Keratinocyte (primary cell): Measurements from ENCODE around the gene RELB. TPM values are rescaled to one million over a fixed set of nuclear protein-coding genes. Genes with fewer than 3 reads are reported as not detected.

Experiments
- DNase-seq: peaks from one replicate; pipeline ENCODE4 v3.0.0-alpha.2; 2011; ENCODE audit warnings: low read depth, missing footprints, low spot score
- FAIRE-seq: peaks from 2 replicates; lab custom pipeline; 2011; peaks lifted over from hg19 to GRCh38; lab: Jason Lieb, UNC
- H2AFZ ChIP-seq: 2 replicates; pipeline ENCODE4 v1.6.0; 2012; ENCODE audit warnings: low read length, control low read depth, inconsistent platforms; ENCODE audit not compliant: control insufficient read depth
- H3K27ac ChIP-seq: 2 replicates; pipeline ENCODE4 v1.5.1; 2011; ENCODE audit warnings: low read length; ENCODE audit not compliant: control insufficient read depth, insufficient read depth
- H3K27me3 ChIP-seq: 3 replicates; pipeline ENCODE4 v1.6.0; 2011; ENCODE audit warnings: low read length; ENCODE audit not compliant: control insufficient read depth, insufficient read depth; ENCODE audit errors: extremely low read depth
- H3K36me3 ChIP-seq, 2 experiments: 2 replicates in 1 of 2; 3 replicates in 1 of 2; pipeline ENCODE4 v1.5.1; 2011; ENCODE audit warnings: low read length in 2 of 2, mild to moderate bottlenecking in 1 of 2; ENCODE audit not compliant: control insufficient read depth in 2 of 2, insufficient read depth in 2 of 2; ENCODE audit errors: extremely low read depth in 1 of 2
- H3K4me1 ChIP-seq: 3 replicates; pipeline ENCODE4 v1.5.1; 2011; ENCODE audit warnings: low read length; ENCODE audit not compliant: control insufficient read depth, insufficient read depth; ENCODE audit errors: extremely low read depth
- H3K4me2 ChIP-seq: 3 replicates; pipeline ENCODE4 v1.6.0; 2011; ENCODE audit warnings: low read depth, low read length; ENCODE audit not compliant: control insufficient read depth, insufficient read depth; ENCODE audit errors: extremely low read depth
- H3K4me3 ChIP-seq, 3 experiments: fragments of 200-600 bp in 1 of 3; sonication (generic) in 1 of 3; 2 replicates in 2 of 3; 3 replicates in 1 of 3; pipeline ENCODE4 v1.5.1; 2011 to 2016; ENCODE audit warnings: low read length in 3 of 3, mild to moderate bottlenecking in 3 of 3, control low read depth in 2 of 3, inconsistent platforms in 1 of 3, low read depth in 1 of 3, mixed read lengths in 1 of 3, mixed run types in 1 of 3, moderate library complexity in 1 of 3; ENCODE audit not compliant: control insufficient read depth in 2 of 3, insufficient read depth in 2 of 3; ENCODE audit errors: extremely low read depth in 1 of 3
- H3K79me2 ChIP-seq: 2 replicates; pipeline ENCODE4 v1.6.0; 2012; ENCODE audit warnings: low read length; ENCODE audit not compliant: control insufficient read depth, insufficient read depth
- H3K9ac ChIP-seq: 3 replicates; pipeline ENCODE4 v1.6.0; 2011; ENCODE audit warnings: low read length; ENCODE audit not compliant: control insufficient read depth, insufficient read depth; ENCODE audit errors: extremely low read depth
- H3K9me1 ChIP-seq: 3 replicates; pipeline ENCODE4 v1.6.0; 2011; ENCODE audit warnings: low read length; ENCODE audit not compliant: control insufficient read depth, insufficient read depth; ENCODE audit errors: extremely low read depth
- H3K9me3 ChIP-seq: 2 replicates; pipeline ENCODE4 v1.5.1; 2012; ENCODE audit warnings: low read depth, low read length; ENCODE audit not compliant: control insufficient read depth
- H4K20me1 ChIP-seq: 3 replicates; pipeline ENCODE4 v1.6.0; 2011; ENCODE audit warnings: low read length; ENCODE audit not compliant: control insufficient read depth, insufficient read depth; ENCODE audit errors: extremely low read depth
- CTCF ChIP-seq, 3 experiments: IDR thresholded peaks in 1 of 3; conservative IDR thresholded peaks in 1 of 3; optimal IDR thresholded peaks in 1 of 3; 2 replicates in 2 of 3; 3 replicates in 1 of 3; pipeline versions ENCODE3 to v1.5.1; 2011; ENCODE audit warnings: low read length in 3 of 3, mild to moderate bottlenecking in 3 of 3, moderate library complexity in 2 of 3, control low read depth in 1 of 3, inconsistent platforms in 1 of 3; ENCODE audit not compliant: insufficient read depth in 2 of 3; ENCODE audit errors: extremely low read depth in 1 of 3
- EZH2 ChIP-seq: IDR thresholded peaks from one replicate; pipeline ENCODE4 v1.6.1; 2012; ENCODE audit warnings: inconsistent platforms, mild to moderate bottlenecking, low read length, moderate library complexity
- dilution Hi-C: fragments of 300-500 bp; cut with MboI; formaldehyde crosslinking; loops from one replicate; pipeline ENCODE4 v1.7.0; 2020; ENCODE audit warnings: low sequenced_read_pairs; ENCODE audit not compliant: extremely low pct_ligation_motif_present
- polyA plus RNA-seq, 5 experiments: library from polyadenylated mRNA; depleted of rRNA in 3 of 5; stranded (reverse) in 3 of 5; stranded (forward) in 1 of 5; unstranded in 1 of 5; fragments of >200 nt; gene quantifications; 1 replicate in 1 of 5; 2 replicates in 3 of 5; 3 replicates in 1 of 5; pipeline versions ENCODE4 v1.2.1 to v1.2.3, GENCODE V29; 2011 to 2012; ENCODE audit warnings: missing spikeins in 2 of 5, low read depth in 1 of 5, low replicate concordance in 1 of 5

RELB gene
- polyA plus RNA-seq, 1 donor (not counting 4 experiments of a cell fraction or from before 2014, with no cell fraction given) = 3.6 TPM

GRCh38 chr19:44957526-44957925 is 43.7 kb upstream of the RELB start:
- no peak for FAIRE-seq
- TF ChIP-seq EZH2 (no peak), CTCF (optimal IDR thresholded peaks at IDR 0.05 in 1 of 3, IDR thresholded peaks at IDR 0.05 in 1 of 3, conservative IDR thresholded peaks at IDR 0.05 in 1 of 3; ENCODE audit: extremely low read depth in 1 of 3, insufficient read depth in 2 of 3, low read length in 3 of 3) (no peak)
- no peak overlapping the region for H3K27ac ChIP-seq
- no peak for DNase-seq
- H3K9me3 ChIP-seq = no peaks in the 10 kb centered on the region
- H3K79me2 ChIP-seq = peaks cover 71% of the 10 kb centered on the region
- H3K9ac ChIP-seq = peak overlapping the region; percentile 99
- H2AFZ ChIP-seq = no peak overlapping the region
- H3K9me1 ChIP-seq = no peaks in the 10 kb centered on the region
- peaks cover 11 to 26% of the 10 kb centered on the region in 2 experiments for H3K36me3 ChIP-seq
- peak overlapping the region; percentile 96 for H3K4me2 ChIP-seq
- peaks cover 23% of the 10 kb centered on the region for H3K4me1 ChIP-seq
- H3K27me3 ChIP-seq = no peaks in the 10 kb centered on the region
- no peak overlapping the region for H3K4me3 ChIP-seq
- dilution Hi-C loops = no loop called here
- peaks cover 6% of the 10 kb centered on the region for H4K20me1 ChIP-seq

- peaks cover 71% of the 10 kb centered on the region for H3K79me2 ChIP-seq
- H4K20me1 ChIP-seq = peaks cover 6% of the 10 kb centered on the region
- DNase-seq (no peak), FAIRE-seq (no peak)
- peak overlapping the region; percentile 6 for H3K9ac ChIP-seq
- no peak overlapping the region for H2AFZ ChIP-seq
- no peaks in the 10 kb centered on the region for H3K27me3 ChIP-seq
- H3K9me1 ChIP-seq = no peaks in the 10 kb centered on the region
- H3K4me1 ChIP-seq = peaks cover 23% of the 10 kb centered on the region
- no peak overlapping the region for H3K27ac ChIP-seq
- dilution Hi-C loops = no loop called here
- no peak overlapping the region for H3K4me2 ChIP-seq
- no peak for TF ChIP-seq CTCF (optimal IDR thresholded peaks at IDR 0.05 in 1 of 3, IDR thresholded peaks at IDR 0.05 in 1 of 3, conservative IDR thresholded peaks at IDR 0.05 in 1 of 3; ENCODE audit: extremely low read depth in 1 of 3, insufficient read depth in 2 of 3, low read length in 3 of 3)
- no peak for TF ChIP-seq EZH2
- peaks cover 11 to 26% of the 10 kb centered on the region in 2 experiments for H3K36me3 ChIP-seq
- no peak overlapping the region for H3K4me3 ChIP-seq
- H3K9me3 ChIP-seq = no peaks in the 10 kb centered on the region
These were observed 43.2 kb upstream of the RELB start for GRCh38 chr19:44958090-44958489.
